ENCODE results near the gene ROM1.

DNA sequence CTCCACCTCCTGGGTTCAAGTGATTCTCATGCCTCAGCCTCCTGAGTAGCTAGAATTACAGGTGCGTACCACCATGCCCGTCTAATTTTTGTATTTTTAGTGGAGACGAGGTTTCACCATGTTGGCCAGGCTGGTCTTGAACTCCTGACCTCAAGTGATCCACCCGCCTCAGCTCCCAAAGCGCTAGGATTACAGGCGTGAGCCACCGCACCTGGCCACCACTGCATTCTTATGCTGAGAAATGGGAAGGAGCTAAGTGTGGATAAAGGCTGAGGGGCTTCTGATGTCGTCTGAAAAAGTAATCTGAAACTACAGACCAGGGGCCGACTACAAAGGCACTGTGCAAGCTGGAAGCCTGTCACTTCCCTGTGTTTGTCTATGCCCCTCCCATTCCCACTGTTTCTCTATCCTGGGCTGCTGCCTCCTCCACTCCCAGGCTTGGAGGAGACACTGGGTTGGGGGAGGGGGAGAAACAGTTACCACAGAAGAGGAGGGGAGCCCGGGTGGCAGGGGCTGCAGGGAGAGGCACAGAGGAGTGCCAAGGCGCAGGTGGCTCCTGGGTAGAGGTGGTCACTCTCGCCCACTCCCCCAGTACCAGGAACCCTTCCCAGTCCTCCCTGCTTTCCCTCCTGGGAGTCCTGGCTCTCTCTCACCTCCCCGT lies 8.5 kb upstream of the ROM1 start:
- no peak for TF ChIP-seq POLR2AphosphoS5 (IDR thresholded peaks at IDR 0.05)
- TF ChIP-seq, protein P1, sequence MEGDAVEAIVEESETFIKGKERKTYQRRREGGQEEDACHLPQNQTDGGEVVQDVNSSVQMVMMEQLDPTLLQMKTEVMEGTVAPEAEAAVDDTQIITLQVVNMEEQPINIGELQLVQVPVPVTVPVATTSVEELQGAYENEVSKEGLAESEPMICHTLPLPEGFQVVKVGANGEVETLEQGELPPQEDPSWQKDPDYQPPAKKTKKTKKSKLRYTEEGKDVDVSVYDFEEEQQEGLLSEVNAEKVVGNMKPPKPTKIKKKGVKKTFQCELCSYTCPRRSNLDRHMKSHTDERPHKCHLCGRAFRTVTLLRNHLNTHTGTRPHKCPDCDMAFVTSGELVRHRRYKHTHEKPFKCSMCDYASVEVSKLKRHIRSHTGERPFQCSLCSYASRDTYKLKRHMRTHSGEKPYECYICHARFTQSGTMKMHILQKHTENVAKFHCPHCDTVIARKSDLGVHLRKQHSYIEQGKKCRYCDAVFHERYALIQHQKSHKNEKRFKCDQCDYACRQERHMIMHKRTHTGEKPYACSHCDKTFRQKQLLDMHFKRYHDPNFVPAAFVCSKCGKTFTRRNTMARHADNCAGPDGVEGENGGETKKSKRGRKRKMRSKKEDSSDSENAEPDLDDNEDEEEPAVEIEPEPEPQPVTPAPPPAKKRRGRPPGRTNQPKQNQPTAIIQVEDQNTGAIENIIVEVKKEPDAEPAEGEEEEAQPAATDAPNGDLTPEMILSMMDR (IDR thresholded peaks at IDR 0.05): no peak

All from gastroesophageal sphincter (tissue), 3 donors.